Fibroblast of villous mesenchyme (primary cell): ENCODE measurements around the gene SUFU. TPM values are rescaled to one million over a fixed set of nuclear protein-coding genes. Genes with fewer than 3 reads are reported as not detected.

Experiments
- DNase-seq: peaks from one replicate; pipeline ENCODE4 v3.0.0-alpha.2; 2010; ENCODE audit warnings: low read depth
- H3K4me3 ChIP-seq: 2 replicates; pipeline ENCODE4 v1.5.1; 2011; ENCODE audit warnings: low read depth, mild to moderate bottlenecking, low read length
- CTCF ChIP-seq: IDR thresholded peaks from 2 replicates; pipeline ENCODE4 v1.5.1; 2012; ENCODE audit warnings: low read depth, mild to moderate bottlenecking, low read length; ENCODE audit not compliant: insufficient read depth
- total RNA-seq: library from RNA; depleted of rRNA; stranded (reverse); fragments of >200 nt; gene quantifications from 2 replicates; pipeline ENCODE4 v1.2.3, GENCODE V29; 2012

Gene SUFU
- total RNA-seq, 1 donor, result 3.9 TPM

- TF ChIP-seq CTCF, result no peak
- no peak overlapping the region for H3K4me3 ChIP-seq
- no peak for DNase-seq
Measured at GRCh38 chr10:102613286-102613685, 109.5 kb downstream of the SUFU start.

GRCh38 chr10:102613785-102614184 is 110.0 kb downstream of the SUFU start:
- DNase-seq, result no peak
- H3K4me3 ChIP-seq, result no peak overlapping the region
- TF ChIP-seq CTCF, result no peak

- no peak overlapping the region for H3K4me3 ChIP-seq
- no peak for TF ChIP-seq CTCF
- DNase-seq, result no peak
Measured at GRCh38 chr10:102614888-102615287, 111.1 kb downstream of the SUFU start.

- H3K4me3 ChIP-seq, result no peak overlapping the region
- DNase-seq, result peak; percentile 29
- TF ChIP-seq CTCF, result peak; percentile 54
Measured at GRCh38 chr10:102615361-102615760, 111.6 kb downstream of the SUFU start.

GRCh38 chr10:102616066-102616770 is 112.4 kb downstream of the SUFU start:
- peak; percentile 65 for DNase-seq
- H3K4me3 ChIP-seq, result no peak overlapping the region
- TF ChIP-seq CTCF, result no peak

GRCh38 chr10:102617041-102617440 is 113.3 kb downstream of the SUFU start:
- DNase-seq, result no peak
- no peak overlapping the region for H3K4me3 ChIP-seq
- TF ChIP-seq CTCF, result no peak

GRCh38 chr10:102617816-102618215 is 114.0 kb downstream of the SUFU start:
- DNase-seq, result no peak
- no peak for TF ChIP-seq CTCF
- H3K4me3 ChIP-seq, result no peak overlapping the region
